H9 (cell line): Measurements from ENCODE around the gene IGBP1. TPM values are rescaled to one million over a fixed set of nuclear protein-coding genes. Genes with fewer than 3 reads are reported as not detected.

Experiments used
- DNase-seq: peaks from one replicate; pipeline ENCODE4 v3.0.0-alpha.2; 2017
- H2AFZ ChIP-seq: one replicate; pipeline ENCODE4 v1.6.1; 2013; ENCODE audit warnings: mild to moderate bottlenecking, low read length, control low read depth, moderate library complexity
- H2AK5ac ChIP-seq: 2 replicates; pipeline ENCODE4 v1.6.1; 2013; ENCODE audit warnings: low read length, control low read depth, mixed read lengths; ENCODE audit not compliant: insufficient read length
- H2BK120ac ChIP-seq: one replicate; pipeline ENCODE4 v1.6.1; 2013; ENCODE audit warnings: low read depth, mild to moderate bottlenecking, low read length, control low read depth, inconsistent platforms; ENCODE audit not compliant: poor library complexity, severe bottlenecking
- H2BK12ac ChIP-seq: 2 replicates; pipeline ENCODE4 v1.6.1; 2013; ENCODE audit warnings: low read length, control low read depth, mixed read lengths, low read depth; ENCODE audit not compliant: insufficient read length
- H2BK15ac ChIP-seq: 2 replicates; pipeline ENCODE4 v1.6.1; 2013; ENCODE audit warnings: low read depth, low read length, control low read depth
- H2BK20ac ChIP-seq: one replicate; pipeline ENCODE4 v1.6.1; 2013; ENCODE audit warnings: low read depth, mild to moderate bottlenecking, low read length, control low read depth, inconsistent platforms; ENCODE audit not compliant: poor library complexity, severe bottlenecking
- H2BK5ac ChIP-seq: 2 replicates; pipeline ENCODE4 v1.6.1; 2013; ENCODE audit warnings: low read length, control low read depth, mixed read lengths; ENCODE audit not compliant: insufficient read length
- H3K14ac ChIP-seq: 2 replicates; pipeline ENCODE4 v1.6.1; 2013; ENCODE audit warnings: low read length, control low read depth; ENCODE audit not compliant: insufficient read depth
- H3K18ac ChIP-seq: 2 replicates; pipeline ENCODE4 v1.6.1; 2013; ENCODE audit warnings: low read depth, mild to moderate bottlenecking, mixed read lengths, low read length, control low read depth; ENCODE audit not compliant: insufficient read length
- H3K23ac ChIP-seq: 2 replicates; pipeline ENCODE4 v1.6.1; 2013; ENCODE audit warnings: low read length, control low read depth, mixed read lengths, low read depth; ENCODE audit not compliant: insufficient read length
- H3K23me2 ChIP-seq: 2 replicates; pipeline ENCODE4 v1.6.1; 2013; ENCODE audit warnings: low read depth, mild to moderate bottlenecking, mixed read lengths, low read length, control low read depth; ENCODE audit not compliant: insufficient read length, poor library complexity, severe bottlenecking
- H3K27ac ChIP-seq: 2 replicates; pipeline ENCODE4 v1.5.1; 2013; ENCODE audit warnings: low read length, control low read depth, mixed read lengths, low read depth; ENCODE audit not compliant: insufficient read length
- H3K27me3 ChIP-seq: 2 replicates; pipeline ENCODE4 v1.6.1; 2013; ENCODE audit warnings: low read length, control low read depth, inconsistent platforms; ENCODE audit not compliant: insufficient read depth
- H3K4ac ChIP-seq: 2 replicates; pipeline ENCODE4 v1.6.1; 2013; ENCODE audit warnings: low read depth, mild to moderate bottlenecking, control low read depth, inconsistent platforms, low read length, moderate library complexity
- H3K4me1 ChIP-seq: 2 replicates; pipeline ENCODE4 v1.6.1; 2013; ENCODE audit warnings: low read length, control low read depth, inconsistent platforms; ENCODE audit not compliant: insufficient read depth
- H3K4me2 ChIP-seq: 2 replicates; pipeline ENCODE4 v1.6.1; 2013; ENCODE audit warnings: low read length, control low read depth, mixed read lengths; ENCODE audit not compliant: insufficient read length, insufficient read depth
- H3K56ac ChIP-seq: 2 replicates; pipeline ENCODE4 v1.6.1; 2013; ENCODE audit warnings: low read depth, mild to moderate bottlenecking, mixed read lengths, low read length, control low read depth; ENCODE audit not compliant: insufficient read length
- H3K79me1 ChIP-seq: 2 replicates; pipeline ENCODE4 v1.6.1; 2013; ENCODE audit warnings: low read depth, mild to moderate bottlenecking, moderate library complexity, low read length, control low read depth, inconsistent platforms; ENCODE audit not compliant: insufficient read depth, poor library complexity, severe bottlenecking
- H3K79me2 ChIP-seq: 2 replicates; pipeline ENCODE4 v1.6.1; 2013; ENCODE audit warnings: low read length, control low read depth, inconsistent platforms; ENCODE audit not compliant: insufficient read depth
- H3K9ac ChIP-seq: 2 replicates; pipeline ENCODE4 v1.6.1; 2013; ENCODE audit warnings: low read length, control low read depth, mixed read lengths; ENCODE audit not compliant: insufficient read length; ENCODE audit errors: extremely low read depth
- H3K9me3 ChIP-seq: one replicate; pipeline ENCODE4 v1.6.1; 2013; ENCODE audit warnings: low read depth, low read length, inconsistent platforms; ENCODE audit not compliant: control insufficient read depth
- H3T11ph ChIP-seq: one replicate; pipeline ENCODE4 v1.6.1; 2013; ENCODE audit warnings: mild to moderate bottlenecking, low read length, control low read depth, inconsistent platforms
- H4K20me1 ChIP-seq: one replicate; pipeline ENCODE4 v1.6.1; 2013; ENCODE audit not compliant: control insufficient read depth, insufficient read length, insufficient read depth
- H4K5ac ChIP-seq: 2 replicates; pipeline ENCODE4 v1.6.1; 2013; ENCODE audit warnings: low read depth, mild to moderate bottlenecking, mixed read lengths, low read length, control low read depth; ENCODE audit not compliant: insufficient read length
- H4K8ac ChIP-seq: replicated peaks from 2 replicates; pipeline ENCODE4 v1.6.1; 2013; ENCODE audit warnings: low read length, control low read depth, mixed read lengths, low read depth; ENCODE audit not compliant: insufficient read length
- H4K91ac ChIP-seq: 2 replicates; pipeline ENCODE4 v1.6.1; 2013; ENCODE audit warnings: low read depth, mild to moderate bottlenecking, moderate library complexity, mixed read lengths, low read length, control low read depth; ENCODE audit not compliant: insufficient read length
- H3K27ac Mint-ChIP-seq, 3 experiments: 2 replicates in 2 of 3; 3 replicates in 1 of 3; pipeline ENCODE4 v1.8.0; 2020 to 2021; ENCODE audit warnings: mixed read lengths in 3 of 3, mild to moderate bottlenecking in 1 of 3, moderate library complexity in 1 of 3
- H3K27me3 Mint-ChIP-seq: 2 replicates; pipeline ENCODE4 v1.8.0; 2021; ENCODE audit warnings: low read depth, mild to moderate bottlenecking, moderate library complexity, mixed read lengths
- H3K36me3 Mint-ChIP-seq, 3 experiments: 2 replicates in 2 of 3; 3 replicates in 1 of 3; pipeline ENCODE4 v1.8.0; 2020 to 2021; ENCODE audit warnings: low read depth in 3 of 3, mixed read lengths in 3 of 3; ENCODE audit not compliant: insufficient read depth in 1 of 3
- H3K4me1 Mint-ChIP-seq, 2 experiments: 2 replicates each; pipeline ENCODE4 v1.8.0; 2020; ENCODE audit warnings: mixed read lengths in 2 of 2
- H3K4me3 Mint-ChIP-seq, 2 experiments: 2 replicates in 1 of 2; 3 replicates in 1 of 2; pipeline ENCODE4 v1.8.0; 2020 to 2021; ENCODE audit warnings: mild to moderate bottlenecking in 2 of 2, mixed read lengths in 2 of 2, moderate library complexity in 1 of 2
- H3K9me3 Mint-ChIP-seq, 2 experiments: 2 replicates in 1 of 2; 3 replicates in 1 of 2; pipeline ENCODE4 v1.8.0; 2020; ENCODE audit warnings: mild to moderate bottlenecking in 2 of 2, mixed read lengths in 2 of 2, moderate library complexity in 1 of 2
- WGBS: extraction: QIAGEN DNeasy Blood & Tissue Kit; methylation state at CpG from one replicate; pipeline ENCODE4 v1.1.7; 2013; ENCODE audit warnings: missing lambda C conversion rate, low lambda C conversion rate, mixed read lengths; ENCODE audit not compliant: insufficient read length; ENCODE audit errors: extremely low coverage; 5-methylcytosine and 5-hydroxymethylcytosine counted together
- total RNA-seq: library from RNA; stranded (reverse); gene quantifications from 2 replicates; pipeline ENCODE4 v1.2.1, GENCODE V29; 2021
- TF ChIP-seq, protein P1 (sequence below): fragments of 200-600 bp; sonication (generic); conservative IDR thresholded peaks from 3 replicates; pipeline ENCODE4 v1.8.0; 2021; ENCODE audit warnings: antibody characterized with exemption, mild to moderate bottlenecking

IGBP1 gene
- total RNA-seq, 1 experiment from 2014 or later, result 45.0 TPM

DNA sequence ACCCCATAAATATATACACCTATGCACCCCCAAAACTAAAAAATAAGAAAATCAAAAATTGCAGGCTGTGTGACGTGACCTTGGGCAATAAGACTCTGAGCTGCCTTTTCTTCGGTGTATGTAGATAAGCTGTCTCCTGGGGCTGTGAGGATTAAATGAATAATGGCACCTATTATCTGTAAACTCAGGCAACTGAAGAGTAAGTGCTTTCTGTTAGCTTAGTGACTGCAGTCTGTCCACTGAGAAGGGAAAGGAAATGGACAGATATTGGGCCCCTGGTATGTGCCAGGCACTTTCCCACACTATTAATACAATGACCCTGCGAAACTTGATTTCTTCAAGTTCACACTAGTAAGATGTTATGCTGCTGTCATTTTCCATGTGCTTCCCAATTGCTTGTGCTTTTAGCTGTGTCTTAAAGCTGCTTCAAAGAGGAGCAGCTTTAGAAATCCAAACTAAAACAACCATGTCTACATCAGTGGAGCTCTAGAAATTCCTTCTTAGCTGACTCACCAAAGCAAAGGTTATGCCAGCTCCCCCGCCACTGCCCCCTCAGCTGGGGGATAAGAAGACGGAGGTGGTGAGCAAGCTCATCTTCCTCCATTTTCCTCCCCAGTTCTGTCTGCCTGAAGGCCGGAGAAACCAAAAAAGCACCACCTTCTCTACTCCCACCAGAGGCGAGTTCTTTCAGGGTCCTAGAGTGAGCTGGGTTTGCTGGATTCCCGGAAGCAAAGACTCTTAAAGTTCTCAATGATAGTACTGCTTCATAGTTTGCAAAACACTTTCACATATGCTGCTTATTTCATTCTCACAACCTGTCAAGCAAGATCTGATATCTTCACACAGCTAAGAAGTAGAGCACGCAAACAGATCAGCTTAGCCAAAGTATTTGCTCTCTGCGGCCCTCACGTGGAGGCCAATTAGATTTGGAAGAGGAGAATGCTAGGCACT lies 35.3 kb downstream of the IGBP1 start:
- Histone ChIP-seq H3K14ac (no peak overlapping the region), H3T11ph (no peak overlapping the region), H3K18ac (no peak overlapping the region), H3K79me2 (no peaks in the 10 kb centered on the region), H2BK12ac (no peak overlapping the region), H2BK15ac (no peak overlapping the region), H3K79me1 (no peaks in the 10 kb centered on the region), H2BK5ac (no peak overlapping the region), H3K23me2 (no peaks in the 10 kb centered on the region), H2BK120ac (no peak overlapping the region), H3K23ac (no peak overlapping the region), H4K20me1 (no peaks in the 10 kb centered on the region), H4K8ac (no peak overlapping the region), H3K27me3 (no peaks in the 10 kb centered on the region), H3K56ac (no peak overlapping the region), H3K9me3 (peaks cover 35% of the 10 kb centered on the region), H3K4me2 (peak overlapping the region; percentile 47), H3K4ac (no peak overlapping the region), H3K9ac (no peak overlapping the region), H4K91ac (no peak overlapping the region), H2AFZ (peak overlapping the region; percentile 26), H2BK20ac (no peak overlapping the region), H2AK5ac (no peak overlapping the region), H3K4me1 (no peaks in the 10 kb centered on the region; the same call in 1 of the 2 replicates), H4K5ac (no peak overlapping the region), H3K27ac (no peak overlapping the region)
- Mint-ChIP-seq H3K4me1 (peaks cover 54 to 61% of the 10 kb centered on the region in 2 experiments), H3K36me3 (peaks cover 14 to 29% (median 17%) of the 10 kb centered on the region in 3 experiments), H3K27ac (peak overlapping the region; percentile 59 to 93 (median 89)), H3K27me3 (no peaks in the 10 kb centered on the region; the same call in 1 of the 2 replicates), H3K4me3 (peak overlapping the region; percentile 15 to 46; a peak in 4 of 5 replicates), H3K9me3 (peaks cover 69 to 86% of the 10 kb centered on the region in 2 experiments)
- DNase-seq, result peak; percentile 48
- TF ChIP-seq, protein P1, sequence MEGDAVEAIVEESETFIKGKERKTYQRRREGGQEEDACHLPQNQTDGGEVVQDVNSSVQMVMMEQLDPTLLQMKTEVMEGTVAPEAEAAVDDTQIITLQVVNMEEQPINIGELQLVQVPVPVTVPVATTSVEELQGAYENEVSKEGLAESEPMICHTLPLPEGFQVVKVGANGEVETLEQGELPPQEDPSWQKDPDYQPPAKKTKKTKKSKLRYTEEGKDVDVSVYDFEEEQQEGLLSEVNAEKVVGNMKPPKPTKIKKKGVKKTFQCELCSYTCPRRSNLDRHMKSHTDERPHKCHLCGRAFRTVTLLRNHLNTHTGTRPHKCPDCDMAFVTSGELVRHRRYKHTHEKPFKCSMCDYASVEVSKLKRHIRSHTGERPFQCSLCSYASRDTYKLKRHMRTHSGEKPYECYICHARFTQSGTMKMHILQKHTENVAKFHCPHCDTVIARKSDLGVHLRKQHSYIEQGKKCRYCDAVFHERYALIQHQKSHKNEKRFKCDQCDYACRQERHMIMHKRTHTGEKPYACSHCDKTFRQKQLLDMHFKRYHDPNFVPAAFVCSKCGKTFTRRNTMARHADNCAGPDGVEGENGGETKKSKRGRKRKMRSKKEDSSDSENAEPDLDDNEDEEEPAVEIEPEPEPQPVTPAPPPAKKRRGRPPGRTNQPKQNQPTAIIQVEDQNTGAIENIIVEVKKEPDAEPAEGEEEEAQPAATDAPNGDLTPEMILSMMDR, result no peak
- WGBS, result no CpG with 5 or more reads among the region's 11 CpGs
